ENCODE data around the gene ATP1A2.
"Not testable (repeated sequence)": the region's sequence is repeated elsewhere in the genome, so short reads cannot be mapped to it uniquely, and the experiment has no call there.

ATP1A2 gene

DNA sequence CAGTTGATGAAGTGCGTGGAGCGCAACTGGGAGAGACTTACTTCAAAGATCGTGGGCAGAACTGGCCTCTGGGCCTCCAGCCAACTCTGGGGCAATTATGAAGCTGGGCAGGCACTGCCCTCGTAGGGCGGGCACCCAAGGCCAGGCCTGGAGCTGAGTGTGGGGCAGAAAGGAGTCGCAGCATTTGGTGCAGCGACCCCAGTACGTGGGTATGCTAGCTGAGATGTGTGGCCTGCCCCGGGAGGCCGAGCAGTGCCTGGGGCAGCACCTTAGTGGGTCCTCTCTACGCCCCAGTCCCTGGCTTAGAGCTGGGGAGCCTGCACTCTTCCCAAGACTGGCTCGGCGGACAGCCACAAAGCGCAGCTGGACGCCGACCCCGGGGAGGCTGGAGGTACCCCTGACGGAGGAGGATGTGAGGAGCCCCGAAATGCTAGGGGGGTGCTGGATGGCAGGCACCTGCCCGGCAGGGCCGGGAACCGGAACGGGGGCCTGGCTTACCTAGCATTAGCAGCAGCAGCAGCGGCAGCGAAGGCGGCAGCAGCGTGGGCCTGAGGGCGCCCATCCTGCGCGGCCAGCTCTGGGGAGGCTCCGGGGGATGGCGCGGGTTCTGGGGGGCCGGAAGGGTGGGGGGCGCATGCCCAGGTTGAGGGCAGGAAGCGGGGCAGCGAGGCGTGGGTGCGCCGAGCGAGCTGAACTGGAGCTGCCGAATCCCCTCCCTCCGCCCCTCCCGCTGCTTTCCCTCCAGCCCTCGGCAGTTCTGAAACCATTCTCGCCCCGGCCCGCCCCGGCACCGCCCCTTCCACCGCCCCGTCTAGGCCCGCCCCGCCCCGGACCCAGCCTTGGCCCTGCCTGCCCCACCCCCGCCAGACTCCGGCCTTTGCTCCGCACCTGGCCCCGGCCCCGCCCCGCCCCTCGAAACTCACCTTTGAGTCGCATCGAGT, 17.4 kb upstream of the ATP1A2 start, which contains the start of gene IGSF8:
IGSF8 (minus strand) TSS at position 709 of the 941 bp plus-strand sequence; CDS start at position 562, 147 bp downstream.
- DNase-seq, result peak; percentile 83 to 98 (median 91)
- intact Hi-C loops (cut with DNase I), result no loop called here

DNA sequence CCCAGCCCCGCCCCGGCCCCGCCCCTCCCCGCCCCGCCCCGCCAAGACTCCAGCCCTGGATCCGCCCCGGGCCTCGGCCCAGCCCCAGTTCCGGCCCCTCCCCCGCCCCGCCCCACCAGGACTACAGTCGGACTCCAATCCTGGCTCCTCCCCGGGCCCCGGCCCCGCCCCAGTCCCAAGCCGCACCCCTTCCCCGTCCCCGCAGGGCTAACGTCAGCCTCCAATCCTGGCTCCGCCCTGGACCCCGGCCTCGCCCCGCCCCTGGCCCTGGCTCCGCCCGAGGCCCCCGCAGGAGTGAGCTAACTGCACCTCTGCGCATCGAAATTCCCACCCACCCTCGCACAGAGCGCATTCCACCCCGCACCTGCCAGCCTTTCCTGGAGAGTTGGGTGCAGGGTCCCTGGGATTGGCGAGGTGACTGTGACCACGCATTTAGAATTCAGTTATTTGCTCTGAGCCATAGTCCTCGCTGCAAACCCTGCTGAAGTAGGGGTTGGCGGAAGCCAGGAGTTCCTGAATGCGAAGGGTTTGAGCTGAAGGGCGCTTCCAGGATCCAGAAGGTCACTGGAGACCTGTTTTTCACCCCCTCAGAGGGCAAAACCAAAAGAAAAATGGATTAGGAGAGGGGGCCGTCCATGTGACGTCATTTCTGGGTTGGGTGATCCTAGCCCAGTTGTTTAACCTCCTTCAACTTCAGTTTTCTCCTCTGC, 16.6 kb upstream of the ATP1A2 start:
- peak; percentile 96 to 100 (median 99) for DNase-seq
- intact Hi-C loops (cut with DNase I), result no loop called here

DNA sequence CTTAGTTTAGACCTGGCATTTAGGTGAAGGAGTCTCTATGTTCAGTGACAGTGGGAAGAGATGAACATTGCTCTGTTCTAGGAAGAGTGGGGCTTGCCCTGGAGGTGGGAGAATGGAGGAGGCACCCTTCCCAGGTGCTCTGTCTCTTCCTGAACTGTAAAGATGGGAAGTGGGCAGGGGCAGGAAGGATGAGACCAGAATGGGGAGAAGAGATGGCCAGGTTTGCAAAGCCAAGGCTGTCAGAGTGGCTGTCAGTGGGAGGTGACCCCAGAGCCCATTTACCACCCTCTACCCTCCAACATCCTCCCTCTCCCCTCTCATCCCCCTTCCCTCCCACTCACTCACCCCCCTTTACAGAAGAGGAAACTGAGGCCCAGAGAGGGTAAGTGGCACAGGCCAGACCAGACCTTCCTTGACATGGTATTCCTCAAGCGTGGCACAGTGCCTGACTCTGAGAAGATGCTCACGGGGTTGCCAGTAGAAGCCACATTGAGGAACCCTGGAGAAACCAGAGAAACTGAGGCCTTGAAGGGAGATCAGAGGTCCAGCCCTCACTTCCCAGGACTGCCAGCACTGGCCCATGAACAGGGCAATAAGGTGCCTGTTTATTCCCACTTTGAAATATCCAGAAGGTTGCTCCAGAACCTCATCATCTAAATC, 15.7 kb upstream of the ATP1A2 start:
- intact Hi-C loops (cut with DNase I), result loop anchor here (5.0 kb wide), 2 partner anchors 92 to 277 kb away; partner anchors contain the start of gene CASQ1
- no peak for DNase-seq

DNA sequence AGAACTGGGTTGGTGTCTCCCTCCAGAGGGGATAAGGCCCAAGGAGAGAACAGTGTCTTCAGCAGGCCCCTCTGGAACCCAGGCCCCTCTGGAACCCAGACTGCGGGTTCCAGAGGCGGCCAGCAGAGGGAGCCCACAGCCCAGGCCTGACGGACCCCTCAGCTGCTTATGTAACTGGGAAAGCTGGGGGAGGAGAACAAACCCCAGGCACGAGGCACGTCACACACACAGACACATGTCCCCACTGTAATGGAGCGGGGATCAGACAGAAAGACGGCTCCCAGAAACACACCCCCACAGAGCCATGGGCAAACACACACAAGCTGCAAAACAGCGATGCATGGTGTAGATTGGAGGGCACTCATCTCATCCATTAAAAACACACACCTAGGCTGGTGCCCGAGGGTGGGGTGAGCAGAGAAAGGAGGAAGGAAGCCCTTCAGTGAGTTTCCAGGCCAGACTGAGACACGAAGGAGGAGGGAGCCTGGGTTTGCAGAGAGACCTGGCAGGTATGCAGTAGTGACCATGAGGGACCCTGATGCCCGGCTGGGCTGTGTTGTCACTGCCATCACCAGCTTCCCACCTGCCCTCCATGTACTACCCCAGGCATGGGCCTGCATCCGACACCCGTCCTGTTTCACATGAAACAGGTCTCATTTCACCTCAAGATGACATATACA, 14.4 kb upstream of the ATP1A2 start:
- intact Hi-C loops (cut with DNase I), result loop anchor here (1.0 to 5.0 kb wide), 3 partner anchors 91 to 276 kb away; partner anchors contain the start of gene CASQ1
- DNase-seq, result peak; percentile 83 to 98 (median 90)

DNA sequence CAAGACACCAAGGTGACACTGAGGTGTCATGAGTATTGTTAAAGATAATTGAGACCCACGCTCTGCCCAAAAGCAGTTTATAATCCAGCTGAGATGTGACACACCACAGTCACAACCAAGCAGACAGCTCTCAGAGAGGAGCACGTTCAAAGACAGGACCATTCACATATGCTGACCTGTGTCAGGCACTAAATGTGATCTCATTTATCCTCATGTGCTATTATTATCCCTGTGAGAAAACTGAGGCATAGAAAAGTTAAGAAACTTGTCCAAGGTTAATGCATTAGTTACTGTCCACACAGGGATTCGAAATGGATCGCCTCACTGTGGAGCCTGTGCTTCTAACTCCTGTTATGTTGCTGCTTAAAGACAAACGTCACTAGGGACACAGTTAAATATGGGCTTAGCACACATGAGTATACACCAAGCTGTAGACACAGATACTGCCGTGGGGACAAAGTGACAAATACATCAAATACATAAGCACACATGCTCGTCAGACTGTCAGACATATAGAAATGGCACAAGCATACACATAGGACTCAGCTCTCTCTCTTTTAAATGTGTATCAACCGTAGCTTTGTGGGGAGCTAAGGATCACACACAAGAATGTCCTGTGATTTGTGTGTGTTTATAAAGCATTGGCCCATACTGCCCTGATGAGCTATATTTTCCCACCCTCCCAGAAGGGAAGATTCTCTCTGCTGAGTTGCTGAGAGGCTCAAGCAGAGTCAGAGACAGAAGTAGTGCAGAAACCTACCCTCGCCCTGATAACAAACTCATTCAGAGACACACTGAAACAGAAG, 13.6 kb upstream of the ATP1A2 start:
- intact Hi-C loops (cut with DNase I), result loop anchor here (1.0 to 5.0 kb wide), 3 partner anchors 90 to 275 kb away; partner anchors contain the start of gene CASQ1
- no peak for DNase-seq

DNA sequence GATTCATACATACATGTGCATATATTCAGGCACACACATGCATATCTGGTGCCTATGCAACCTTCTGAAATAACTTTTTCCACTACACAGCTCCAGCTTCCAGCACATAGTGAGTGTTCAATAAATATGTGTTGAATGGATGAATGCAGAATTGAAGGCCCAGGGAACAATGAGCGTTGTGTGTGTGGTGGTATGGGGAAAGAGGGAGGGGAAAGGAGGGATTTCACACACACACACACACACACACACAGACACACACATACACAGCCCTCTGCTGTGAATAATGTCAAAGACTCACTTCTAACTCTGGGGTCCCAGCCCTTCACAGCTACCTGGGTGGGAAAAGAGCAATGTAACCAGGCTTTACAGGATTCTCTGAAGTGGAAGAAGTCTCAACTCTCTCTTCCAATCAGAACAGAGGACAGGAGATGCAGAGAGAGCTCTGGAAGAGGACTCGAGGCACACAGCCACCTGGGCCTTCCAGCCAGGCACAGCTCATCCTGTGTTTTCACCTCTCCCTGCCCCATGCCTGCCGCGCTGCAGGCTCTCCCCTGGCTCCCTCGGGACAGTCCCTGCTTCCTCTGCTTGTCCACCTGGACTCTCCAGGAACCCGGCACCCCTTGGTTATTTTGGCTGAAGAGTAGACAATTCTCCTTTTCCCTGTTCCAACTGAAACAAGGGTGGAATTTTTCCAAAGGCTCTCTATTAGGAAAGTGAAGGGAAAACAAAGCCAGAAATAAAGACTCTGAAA, 11.7 kb upstream of the ATP1A2 start:
- DNase-seq, result peak in 2 of 10 donors; percentile 52 to 77

DNA sequence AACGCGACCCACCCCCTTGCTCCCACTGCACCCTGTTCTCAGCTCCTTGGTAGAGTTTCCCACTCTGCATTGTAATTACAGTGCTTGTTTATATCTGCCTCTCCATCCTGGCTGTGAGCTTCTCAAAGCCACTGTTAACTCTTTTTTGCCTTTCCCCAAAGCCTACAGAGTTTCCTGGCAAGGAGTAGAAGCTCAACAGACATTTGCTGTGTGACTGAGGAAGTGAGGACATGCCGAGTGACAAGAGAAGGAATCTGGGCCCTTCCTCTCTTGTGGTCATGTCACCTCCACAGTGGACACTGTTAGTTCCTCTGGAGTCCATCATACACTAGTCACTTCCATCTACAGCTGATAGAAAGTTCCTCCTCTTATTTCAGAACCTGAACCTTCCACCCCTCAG, 11.1 kb upstream of the ATP1A2 start:
- DNase-seq, result no peak

More for the DNA sequence above, 11.7 kb upstream of the ATP1A2 start:
- intact Hi-C loops (cut with DNase I), result loop anchor here (5.0 kb wide), 2 partner anchors 88 to 273 kb away; partner anchors contain the start of gene CASQ1

DNA sequence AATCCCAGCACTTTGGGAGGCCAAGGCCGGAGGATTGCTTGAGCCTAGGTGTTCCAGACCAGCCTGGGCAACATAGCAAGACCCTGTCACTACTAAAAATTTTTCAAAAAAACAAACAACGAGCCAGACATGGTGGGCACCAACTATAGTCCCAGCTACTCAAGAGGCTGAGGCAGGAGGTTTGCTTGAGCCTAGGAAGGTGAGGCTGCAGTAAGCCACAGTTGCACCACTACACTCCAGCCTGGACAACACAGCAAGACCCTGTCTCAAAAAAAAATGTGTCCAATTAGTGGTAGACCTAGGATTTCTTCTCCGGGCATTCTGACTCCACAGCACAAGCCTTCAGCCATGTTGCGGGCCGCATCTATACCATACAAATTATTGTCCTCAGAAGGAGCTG, 10.4 kb upstream of the ATP1A2 start:
- DNase-seq, result no peak
- intact Hi-C loops (cut with DNase I), result no loop called here

More for the DNA sequence above, 11.1 kb upstream of the ATP1A2 start:
- intact Hi-C loops (cut with DNase I), result loop anchor here (5.0 kb wide), 2 partner anchors 88 to 273 kb away; partner anchors contain the start of gene CASQ1

DNA sequence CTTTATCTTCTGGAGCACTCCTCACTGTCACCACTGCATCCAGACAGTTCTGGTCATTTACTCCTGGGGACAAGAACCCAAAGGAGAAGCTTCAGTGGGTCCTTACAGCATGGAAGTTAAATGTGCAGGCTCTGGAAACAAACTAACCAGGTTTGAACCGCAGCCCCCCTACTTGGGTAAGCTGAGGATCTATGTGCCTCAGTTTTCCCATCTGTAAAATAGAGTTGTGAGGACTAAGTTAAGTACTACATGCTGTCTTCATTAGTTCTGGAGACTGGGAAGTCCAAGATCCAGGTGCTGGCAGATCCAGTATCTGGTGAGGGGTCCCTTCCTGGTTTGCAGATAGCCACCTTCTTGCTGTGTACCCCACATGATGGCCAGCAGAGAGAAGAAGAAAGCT, 8.0 kb upstream of the ATP1A2 start:
- no peak for DNase-seq
- intact Hi-C loops (cut with DNase I), result no loop called here

DNA sequence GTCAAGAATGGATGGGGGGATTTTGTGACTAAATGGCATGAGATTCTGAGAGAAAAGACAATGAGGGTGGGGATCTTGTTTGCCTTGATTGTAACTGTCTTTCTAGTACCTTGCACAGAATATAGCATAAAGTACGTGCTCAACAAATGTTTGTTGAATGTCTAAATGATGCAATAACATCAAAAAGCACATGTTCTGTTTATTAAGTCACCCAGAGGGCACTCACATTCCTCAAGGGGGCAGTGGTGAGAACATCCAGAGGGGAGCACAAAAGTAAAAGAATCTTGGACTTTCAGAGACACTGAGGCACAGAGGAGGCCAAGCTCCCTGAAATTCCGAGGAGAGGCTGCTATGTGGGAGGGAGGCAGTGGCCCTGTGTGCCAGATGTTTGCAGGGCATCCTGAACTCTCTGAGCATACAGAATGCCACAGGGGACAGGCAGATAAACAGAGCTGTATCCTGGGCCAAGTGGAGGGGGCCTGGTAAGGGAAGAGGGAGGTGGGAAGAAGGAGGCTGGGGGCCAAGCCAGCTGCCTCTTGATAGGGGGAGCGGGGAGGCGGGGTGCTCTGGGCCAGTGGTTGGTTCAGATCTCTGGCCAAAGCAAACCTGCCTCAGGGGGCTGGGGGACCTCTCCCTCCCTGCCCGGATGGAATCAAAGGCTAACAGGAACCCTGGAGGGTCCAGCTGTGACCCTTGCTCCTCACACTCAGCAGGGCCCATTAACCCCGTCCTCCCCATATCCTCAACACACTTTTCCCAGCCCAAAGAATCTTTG, 6.5 kb upstream of the ATP1A2 start:
- no peak for DNase-seq
- intact Hi-C loops (cut with DNase I), result no loop called here

DNA sequence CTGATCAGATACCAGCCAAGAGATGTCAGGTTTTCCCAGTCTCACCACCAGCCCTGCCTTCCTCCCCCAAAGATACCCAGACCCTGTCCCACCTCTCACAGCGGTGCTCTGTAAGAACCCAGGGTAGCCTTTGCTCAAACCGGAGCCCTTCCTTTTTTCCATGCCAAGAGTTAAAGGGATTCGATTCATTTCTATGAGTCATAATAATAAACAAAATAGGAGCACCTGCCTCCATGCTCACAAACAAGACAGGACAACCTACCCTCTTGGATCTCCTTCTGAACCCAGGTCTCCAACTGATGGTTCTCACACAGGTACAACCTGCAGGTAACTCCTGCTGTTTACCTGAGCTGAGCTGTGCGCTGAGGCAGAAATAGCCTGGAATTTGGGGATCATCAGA, 5.9 kb upstream of the ATP1A2 start:
- DNase-seq, result no peak
- intact Hi-C loops (cut with DNase I), result no loop called here

DNA sequence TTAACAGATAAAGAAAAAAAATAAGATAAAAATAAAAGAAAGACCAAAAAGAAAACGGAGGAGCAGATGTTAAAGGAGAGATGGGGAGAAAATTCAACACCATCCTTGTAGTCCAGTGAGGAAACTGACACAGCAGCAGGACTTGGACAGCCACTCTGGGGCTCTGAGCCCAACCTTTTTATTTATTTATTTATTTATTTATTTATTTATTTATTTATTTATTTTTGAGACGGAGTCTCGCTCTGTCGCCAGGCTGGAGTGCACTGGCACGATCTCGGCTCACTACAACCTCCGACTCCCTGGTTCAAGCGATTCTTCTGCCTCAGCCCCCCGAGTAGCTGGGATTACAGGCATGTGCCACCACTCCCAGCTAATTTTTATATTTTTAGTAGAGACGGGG, 4.1 kb upstream of the ATP1A2 start:
- DNase-seq; intact Hi-C loops (cut with DNase I): not testable (repeated sequence)

DNA sequence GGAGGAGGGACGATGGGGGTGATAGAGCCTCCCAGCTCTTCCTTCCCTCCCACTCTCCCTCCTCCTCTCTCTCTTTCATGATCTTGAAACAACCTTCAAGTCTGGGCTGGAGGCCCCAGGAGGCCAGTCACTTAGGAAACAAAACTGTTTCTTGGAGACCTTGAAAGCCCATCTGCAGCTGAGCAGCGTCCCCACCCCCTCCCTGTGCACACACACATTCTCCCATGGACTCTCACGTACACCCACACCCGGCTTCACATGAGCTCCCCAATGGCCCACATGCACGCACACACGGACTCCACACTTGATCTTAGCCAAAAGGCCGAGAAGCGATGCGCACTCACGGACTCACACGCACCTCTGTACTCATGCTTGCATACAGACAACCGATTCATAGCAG, 3.2 kb upstream of the ATP1A2 start:
- intact Hi-C loops (cut with DNase I), result no loop called here
- peak in 1 of 10 donors; percentile 75 for DNase-seq

DNA sequence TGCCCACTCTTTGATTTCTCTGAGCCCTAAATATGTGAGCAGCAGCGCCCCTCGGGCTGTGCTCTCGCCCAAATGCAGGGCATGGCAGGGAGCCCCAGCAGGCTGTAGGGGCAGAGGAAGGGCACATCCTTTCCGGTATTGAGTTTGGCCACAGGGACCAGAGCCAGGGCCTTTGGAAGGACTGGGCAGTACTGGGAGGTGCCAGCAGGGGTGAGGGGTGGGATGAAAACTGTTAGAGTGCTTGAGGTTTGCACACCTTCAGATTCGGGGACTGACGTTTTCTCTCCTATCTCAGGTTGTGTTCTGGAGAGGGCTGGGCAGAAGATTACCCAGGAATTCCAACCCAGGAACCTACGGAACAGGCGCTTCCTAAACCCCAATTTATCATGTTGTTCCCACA, 2.2 kb upstream of the ATP1A2 start:
- intact Hi-C loops (cut with DNase I), result no loop called here
- DNase-seq, result no peak

DNA sequence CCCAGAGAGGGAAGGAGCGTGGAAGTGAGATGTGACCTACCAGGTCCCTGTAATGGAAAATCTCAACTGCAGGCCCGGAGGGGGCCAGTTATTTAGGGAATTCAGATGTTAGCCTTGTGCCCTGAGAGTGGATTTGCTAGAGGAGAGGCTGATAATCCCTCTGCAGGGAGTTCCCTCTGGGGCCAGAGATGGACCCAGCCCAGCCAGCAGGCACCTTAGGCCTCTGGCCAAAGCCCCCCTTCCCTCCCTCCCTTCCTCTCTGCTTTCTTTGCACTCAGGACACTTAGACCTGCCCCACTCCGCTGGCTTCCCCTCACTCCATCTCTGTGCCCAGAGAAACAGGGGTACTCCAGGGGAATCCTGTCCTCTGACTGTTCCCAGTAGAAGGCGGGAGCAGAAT, 1.5 kb upstream of the ATP1A2 start:
- DNase-seq, result peak in 2 of 10 donors; percentile 44 to 49
- intact Hi-C loops (cut with DNase I), result no loop called here

DNA sequence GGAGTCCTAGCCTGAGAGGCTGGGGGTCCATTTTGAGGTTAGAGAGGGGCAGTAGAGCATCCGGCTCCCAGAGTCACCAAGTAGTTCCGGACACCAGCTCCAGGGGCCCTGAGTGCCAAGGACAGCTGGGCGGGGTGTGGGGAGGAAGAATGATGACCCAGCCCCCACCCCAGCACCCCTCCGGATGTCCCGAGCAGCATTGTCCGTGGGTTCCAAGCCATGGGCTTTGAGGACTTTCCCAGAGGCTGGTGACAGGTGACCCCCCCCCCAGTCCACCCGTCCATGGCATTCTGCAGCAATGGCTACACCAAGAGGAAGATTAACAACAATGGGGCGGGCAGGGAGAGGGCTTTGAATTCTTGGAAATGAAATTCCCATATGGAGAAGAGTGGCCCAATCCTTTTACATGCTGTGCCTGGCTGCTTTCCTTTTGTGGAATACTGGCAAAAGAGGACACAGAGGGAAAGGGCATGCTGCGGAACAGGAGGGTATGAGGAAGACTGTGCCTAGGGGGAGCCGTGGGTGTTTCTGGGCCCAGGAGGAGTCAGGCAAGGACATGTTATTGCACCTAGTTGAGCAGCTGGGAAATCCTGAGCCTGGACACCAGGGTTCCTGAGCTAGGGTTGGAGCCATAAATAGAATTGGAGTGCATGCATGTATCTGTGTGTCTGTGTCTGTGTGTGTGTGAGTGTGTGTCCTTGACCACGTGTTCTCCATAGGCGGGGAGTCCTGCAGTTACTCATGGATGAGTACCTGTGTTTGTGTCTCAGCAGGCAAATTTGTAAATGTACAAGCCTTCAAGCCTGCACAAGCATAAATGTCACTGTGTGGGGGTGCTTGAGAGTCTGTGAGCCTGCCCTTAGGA, 956 bp downstream of the ATP1A2 start:
- intact Hi-C loops (cut with DNase I), result no loop called here
- peak in 1 of 10 donors; percentile 74 for DNase-seq

DNA sequence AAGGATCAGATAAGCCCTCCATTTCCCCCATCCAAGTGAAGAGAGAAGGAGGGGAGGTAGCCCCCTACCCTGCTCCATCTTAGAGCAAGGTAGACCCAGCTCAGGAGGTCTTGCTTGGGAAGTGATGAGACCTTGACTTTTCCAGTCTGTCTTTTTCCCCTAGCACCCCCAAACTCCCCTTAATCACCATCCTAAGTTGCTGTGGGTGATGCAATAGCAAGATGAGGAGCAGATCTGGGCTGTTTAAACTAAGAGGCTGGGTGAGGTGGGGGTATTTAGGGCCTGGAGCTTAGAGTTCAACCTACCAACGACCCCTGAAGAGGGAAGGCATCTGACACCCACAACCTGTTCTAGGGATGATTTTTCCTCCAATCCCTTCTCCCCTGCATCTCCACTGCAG, 1.7 kb downstream of the ATP1A2 start:
- DNase-seq, result no peak
- intact Hi-C loops (cut with DNase I), result no loop called here
